NCI-H748 (cell line): ENCODE data around the gene CD300LF.

Experiments
- DNase-seq: peaks from one replicate; lab custom pipeline; 2025; ENCODE audit not compliant: unreplicated experiment; lab: John Stamatoyannopoulos, UW

Gene CD300LF

GRCh38 chr17:74645010-74645409 is 67.7 kb downstream of the CD300LF start:
- DNase-seq: no peak

GRCh38 chr17:74644419-74644818 is 68.3 kb downstream of the CD300LF start:
- DNase-seq: no peak
